HG03442 (cell line): Measurements from ENCODE around the gene HIVEP2.

Experiments used
- ATAC-seq: cut with Tn5 transposase; IDR thresholded peaks from one replicate; pipeline ENCODE4 v1.9.1; 2021; ENCODE audit warnings: mild to moderate bottlenecking, moderate library complexity; ENCODE audit not compliant: unreplicated experiment

The HIVEP2 gene

DNA sequence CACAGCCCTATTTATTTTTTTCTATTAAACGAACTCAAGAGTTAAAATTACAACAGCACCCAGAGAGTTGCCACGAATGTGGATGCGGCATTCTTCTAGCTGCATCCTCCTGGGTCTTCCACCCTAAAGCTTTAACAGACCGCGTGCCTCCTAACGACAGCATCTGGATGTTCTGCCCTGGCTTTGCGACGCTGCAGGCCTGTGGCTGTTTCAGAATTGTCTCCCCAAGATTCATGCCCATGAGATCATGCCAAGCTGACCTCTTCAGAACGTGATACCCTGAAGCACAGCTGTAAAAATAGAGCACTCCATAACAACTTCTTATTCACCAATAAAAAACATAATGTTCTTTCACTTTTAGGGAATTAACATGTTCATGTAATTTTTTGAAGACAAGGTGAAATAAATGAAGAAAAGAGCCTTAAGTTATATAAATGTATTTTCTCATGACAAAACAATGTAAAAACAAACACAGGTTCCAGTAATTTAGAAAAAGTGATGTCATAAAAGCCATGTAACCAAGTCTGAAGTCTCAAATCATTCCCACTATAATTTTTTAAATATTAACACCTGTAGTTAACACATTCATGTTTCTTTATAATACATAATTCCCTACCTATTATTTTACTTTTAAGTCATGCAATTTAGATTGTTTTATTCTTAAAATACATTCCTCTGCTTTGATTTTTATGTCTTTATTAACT, 26.5 kb downstream of the HIVEP2 start:
- ATAC-seq, result no peak

DNA sequence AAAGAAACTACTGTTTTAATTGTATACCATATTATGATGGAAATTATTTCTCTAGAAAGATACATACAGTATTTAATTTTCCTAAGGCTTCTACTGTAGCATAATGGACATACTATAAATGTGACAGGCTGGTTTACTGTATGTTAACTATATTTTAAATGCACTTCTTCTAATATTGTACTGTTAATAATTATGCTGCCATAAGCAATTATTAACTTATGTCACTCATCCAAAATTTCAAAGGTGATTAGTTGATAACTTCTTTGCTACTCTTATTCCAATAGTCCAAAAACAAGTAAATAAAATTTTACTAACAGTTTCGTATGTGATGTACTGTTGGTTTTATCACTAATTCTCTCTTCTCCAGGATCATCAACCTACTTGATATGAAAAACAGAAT, 28.1 kb downstream of the HIVEP2 start:
- no peak for ATAC-seq

DNA sequence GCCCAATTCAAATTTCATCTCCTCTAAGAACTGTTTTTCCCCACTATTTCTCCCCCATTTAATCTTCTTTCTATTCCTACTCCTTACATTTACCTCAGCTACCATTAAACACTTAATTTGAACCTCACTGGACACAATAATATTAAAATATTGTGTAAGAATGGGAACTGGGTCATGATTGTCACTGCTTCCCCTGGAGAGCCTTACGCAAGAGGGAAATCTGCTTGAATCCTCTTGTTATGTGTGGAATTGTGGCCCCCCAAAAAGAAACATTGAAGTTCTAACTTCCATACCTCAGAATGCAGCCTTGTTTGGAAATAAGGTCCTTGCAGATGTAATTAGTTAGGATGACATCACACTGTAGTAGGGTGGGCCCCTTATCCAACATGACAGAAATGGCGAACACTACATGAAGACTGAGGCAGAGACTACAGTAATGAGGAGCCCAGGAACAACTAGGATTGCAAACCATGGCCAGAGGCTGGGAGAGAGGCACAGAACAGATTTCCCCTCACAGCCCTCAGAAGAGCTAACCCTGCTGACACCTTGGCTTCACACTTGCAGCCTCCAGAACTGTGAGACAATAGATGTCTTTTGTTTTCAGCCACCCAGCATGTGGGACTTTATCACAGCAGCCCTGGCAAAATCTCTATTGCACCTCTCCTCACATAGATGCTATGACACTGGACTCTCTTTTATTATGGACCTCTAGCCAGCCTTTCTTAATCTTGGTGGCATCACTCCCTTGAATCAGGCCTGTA, 29.9 kb downstream of the HIVEP2 start:
- ATAC-seq, result no peak

DNA sequence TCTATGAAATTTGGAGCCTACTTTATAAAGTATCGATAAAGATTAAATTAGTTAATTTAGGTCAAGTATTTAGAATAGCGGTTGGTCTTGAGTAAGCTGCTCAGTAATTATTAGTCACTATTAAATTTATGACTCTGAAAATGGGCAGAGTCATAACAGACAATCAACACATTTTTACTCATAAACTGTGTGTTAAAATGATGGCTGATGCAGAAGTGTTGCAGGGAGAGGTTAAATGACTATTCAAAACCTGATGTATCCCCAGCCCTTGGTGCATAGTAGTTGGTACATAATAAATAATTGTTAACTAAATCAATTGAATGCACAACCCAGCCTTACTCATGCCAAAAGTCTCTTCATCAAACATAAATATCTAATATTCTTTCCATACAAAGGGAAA, 30.6 kb downstream of the HIVEP2 start:
- no peak for ATAC-seq

DNA sequence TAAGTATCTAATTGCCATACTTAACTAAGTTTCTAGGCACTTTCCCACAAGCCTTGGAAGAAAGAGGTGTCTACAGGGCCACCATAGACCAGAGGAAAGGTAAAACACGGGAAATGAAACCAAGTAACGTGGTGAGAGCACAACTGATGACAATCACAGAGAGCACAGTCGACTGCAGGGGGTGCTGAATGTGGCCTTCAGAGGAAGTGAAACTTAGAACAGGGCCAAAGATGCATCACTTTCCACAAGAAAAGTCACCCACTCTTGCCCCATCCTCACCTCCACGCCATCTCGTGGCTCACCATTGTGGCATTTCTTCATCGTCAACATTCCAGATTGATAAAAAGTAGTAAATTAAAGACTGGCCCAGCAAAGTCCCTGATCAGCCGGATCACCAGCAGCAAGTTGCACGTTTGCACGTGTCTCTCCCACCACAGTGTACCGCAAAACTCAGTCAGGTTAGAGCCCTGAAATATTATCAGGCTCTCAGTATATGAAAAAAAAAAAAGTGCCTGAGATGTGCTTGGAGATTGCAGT, 31.4 kb downstream of the HIVEP2 start:
- peak; percentile 86 for ATAC-seq

DNA sequence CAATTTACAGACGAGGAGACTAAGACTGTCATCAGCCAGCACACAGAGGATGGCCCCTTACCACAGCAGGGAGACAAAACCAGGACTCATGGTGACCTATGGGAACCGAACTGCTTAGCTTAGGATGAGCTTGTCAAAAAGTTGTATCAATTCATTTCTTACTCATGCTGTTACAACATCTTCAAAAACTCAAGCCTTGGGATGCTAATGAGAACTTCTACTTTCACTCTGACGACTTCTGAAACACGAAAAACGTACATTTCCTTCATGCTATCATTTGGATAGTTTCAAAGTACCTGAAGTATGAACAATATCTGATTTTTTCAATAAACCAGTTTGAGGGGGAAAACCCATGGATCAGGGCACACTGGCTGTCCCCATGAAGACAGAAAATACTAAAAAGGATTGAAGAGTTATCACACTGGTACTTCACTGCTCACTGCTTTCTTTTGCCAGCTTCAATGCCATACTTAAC, 31.9 kb downstream of the HIVEP2 start:
- peak; percentile 52 for ATAC-seq

DNA sequence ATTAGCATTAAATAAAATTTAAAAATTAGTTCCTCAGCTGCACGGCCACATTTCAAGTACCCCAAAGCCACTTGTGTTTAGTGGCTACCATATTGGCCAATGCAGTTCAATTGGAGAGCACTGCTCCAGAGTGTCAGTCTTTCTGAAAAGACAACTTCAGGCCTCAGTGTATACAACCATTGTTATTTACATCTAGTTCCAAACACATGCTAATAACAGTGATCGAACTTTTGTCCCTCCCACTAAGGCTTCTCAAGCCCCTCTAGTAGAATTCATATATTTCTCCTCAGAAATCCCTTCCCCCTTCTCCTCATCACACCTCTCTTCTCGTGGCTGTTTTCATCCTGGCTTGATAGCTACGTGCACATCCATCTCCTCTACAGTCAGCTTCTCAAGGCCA, 32.9 kb downstream of the HIVEP2 start:
- no peak for ATAC-seq

DNA sequence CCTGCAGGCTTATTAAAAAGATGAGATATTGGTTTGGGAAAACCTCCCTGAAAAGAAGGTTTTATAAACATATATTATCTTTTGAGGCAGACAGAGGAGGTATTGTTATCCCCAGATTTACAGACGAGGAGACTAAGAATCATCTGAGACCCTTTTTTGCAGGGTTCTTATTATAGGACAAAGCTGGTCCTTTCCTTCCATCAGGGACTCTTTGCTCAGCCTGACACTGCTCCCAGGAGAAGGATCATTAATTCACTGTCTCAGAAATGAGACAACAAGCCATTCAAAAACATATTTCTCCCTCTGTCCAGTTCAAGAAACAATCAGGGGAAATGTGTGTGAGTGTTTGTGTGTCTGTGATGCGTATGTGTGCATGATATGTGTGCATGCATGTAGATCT, 33.5 kb downstream of the HIVEP2 start:
- no peak for ATAC-seq

DNA sequence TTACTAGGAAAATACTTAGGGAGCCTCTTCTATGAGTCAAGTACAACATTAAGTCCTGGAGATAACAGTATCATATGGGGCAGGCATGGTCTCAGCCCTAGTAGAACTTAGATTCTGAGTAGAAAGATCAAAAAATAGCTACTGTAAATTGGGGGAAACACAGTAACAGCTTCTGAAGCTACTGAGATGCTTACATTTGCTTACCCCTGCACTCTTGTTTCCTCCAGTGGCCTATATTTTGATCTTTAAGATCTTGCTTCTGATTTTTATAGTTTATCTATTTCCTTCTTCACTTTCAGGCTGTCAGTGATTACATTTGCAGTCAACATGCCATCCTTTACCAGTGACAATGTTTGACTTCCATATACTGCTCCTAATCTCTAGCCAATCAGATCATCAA, 35.3 kb downstream of the HIVEP2 start:
- ATAC-seq, result no peak

DNA sequence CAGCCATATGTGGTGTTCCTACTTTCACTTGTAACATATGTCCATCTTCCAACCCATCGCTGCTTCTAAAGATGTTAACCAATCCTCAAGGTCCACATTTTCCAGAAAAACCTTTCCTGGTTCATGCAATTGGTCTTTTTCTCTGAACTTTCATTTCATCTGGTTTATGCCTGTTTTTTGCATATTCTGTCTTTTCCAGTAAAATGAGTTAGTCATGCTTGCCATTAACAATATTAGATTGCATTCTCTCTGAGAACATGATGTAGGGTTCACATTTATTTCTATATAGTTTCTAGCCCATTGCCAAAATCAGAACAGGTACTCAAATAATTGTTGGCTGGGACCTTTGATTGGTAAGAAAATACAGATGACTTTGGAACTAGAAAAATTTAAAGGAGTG, 36.7 kb downstream of the HIVEP2 start:
- ATAC-seq, result no peak

DNA sequence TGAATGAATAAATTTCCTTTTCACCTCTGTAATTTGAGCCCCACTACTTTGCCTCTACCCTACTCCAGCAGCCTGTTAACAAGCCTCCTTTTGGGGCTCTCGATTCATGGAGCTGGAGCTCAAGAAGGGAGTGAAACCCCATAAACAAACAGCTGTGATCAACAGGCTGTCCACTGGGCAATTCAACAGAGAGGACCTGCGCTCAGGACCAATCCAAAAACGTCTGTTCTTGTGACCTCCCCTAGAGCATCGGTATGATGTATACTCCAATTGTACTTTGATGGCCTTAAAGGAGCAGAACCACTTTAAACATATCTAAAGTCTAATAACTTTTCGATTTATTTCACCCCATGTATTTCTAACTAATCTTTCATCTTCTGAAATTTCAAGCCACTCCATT, 37.4 kb downstream of the HIVEP2 start:
- peak; percentile 5 for ATAC-seq

DNA sequence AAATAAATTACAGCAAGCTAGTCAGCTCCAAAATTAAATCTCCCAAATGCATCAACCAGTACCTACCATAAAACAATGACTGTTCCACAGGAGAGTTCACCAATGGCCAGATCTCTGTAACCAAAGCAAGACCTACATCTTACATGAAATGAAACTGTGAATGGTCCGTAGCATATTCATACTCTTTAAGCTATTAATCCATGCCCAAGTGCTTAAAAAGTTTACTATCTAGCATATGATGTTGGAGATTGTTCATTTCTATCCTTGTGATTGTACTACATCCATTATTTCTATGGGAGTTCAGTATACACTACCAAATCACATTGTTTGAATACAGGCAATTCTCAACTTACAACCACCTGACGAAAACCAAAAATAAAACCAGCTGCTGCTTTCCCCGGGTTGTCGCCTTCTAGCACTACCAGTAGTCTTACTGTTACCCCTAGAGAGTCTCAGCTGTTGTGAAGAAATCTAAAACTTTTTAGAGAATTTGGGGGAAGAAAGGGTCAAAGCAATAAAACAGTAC, 38.0 kb downstream of the HIVEP2 start:
- peak; percentile 48 for ATAC-seq

DNA sequence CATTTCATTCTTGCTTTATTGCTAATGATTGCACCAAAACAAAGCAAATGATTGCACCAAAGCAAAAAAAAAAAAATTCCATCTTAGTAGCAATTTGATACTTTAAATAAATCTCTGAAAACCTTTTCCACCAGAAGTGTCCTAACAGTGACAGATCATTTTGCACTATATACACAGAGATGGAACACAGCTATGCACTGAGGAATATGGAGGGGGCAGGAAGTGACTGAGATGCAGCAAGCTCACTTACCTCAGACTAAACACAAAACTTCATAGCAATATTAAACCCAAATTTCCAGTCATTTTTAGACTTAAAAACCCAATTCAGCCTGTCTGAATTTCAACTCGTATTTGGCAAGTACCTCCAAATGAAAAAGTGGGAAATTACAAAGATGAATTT, 41.2 kb downstream of the HIVEP2 start:
- ATAC-seq, result no peak

DNA sequence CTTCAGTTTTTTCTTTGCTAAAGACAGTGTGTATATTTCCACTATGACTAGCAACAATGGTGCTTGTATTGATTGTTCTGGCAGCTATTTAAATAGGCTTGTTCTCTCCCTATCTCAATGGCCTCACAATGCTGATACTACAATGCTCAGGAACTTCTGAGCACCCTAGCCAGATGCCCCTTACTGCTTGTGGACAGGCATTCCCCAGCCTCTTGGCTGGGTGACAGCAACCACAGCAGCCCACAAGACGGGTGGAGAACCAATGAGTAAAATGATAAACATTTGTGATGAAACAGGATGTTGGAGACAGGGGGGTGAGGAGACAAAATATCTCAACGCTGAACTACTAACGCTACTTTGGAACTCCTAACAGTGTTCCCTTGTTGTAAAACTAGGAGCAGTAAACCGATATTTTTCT, 42.3 kb downstream of the HIVEP2 start:
- peak; percentile 78 for ATAC-seq

DNA sequence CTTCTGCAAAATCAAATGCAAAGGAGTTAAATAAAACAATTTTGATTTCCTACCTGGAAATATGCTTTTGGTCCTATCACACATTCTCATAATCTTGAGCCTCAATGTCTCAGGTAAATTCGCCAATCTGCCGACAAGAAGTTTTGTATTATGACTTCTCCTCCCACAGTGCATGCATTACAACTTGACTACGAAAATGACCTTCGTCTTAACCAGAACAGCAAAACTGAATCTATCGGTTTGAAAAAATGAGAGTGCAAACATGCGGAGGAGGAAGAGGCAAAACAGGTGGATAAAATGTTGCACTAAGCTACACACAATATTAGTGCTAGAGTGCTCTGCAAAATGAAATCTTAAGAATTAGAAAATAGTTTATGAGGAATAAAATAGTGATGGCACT, 43.4 kb downstream of the HIVEP2 start:
- no peak for ATAC-seq

DNA sequence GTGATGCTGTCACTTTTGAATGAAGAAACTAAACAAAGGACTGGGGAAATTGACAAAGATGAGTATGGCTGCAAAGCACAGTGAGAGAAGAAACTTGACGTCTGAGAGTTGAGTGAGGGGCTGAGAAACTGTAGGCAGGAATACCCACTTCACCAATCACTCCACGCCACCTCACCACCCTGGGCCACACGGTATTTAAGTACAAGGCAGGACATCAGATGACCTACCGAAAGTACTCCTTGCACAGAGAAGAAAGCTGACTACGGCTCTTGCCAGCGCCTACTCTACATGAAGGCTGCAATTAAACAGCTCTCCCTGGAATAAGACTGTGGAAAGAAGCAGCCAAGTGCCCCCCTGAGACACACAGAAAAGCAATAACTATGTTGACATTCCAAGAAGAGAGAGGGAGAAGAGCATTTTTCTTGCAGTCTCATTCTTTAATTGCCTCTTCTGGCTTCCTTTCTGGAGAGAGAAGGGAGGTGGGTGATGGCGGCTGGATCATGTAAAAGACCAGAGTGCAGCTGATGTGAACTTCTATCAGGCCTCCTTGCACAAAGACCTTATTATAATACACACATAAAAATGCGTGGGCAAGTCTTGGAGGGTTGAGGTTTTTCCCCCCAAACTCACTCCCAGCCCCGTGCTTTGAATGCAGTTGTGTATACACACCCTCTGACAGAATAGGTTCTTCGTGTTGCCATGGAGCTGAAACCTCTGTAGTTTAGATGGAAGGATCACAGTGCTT, 44.6 kb downstream of the HIVEP2 start:
- ATAC-seq, result no peak

DNA sequence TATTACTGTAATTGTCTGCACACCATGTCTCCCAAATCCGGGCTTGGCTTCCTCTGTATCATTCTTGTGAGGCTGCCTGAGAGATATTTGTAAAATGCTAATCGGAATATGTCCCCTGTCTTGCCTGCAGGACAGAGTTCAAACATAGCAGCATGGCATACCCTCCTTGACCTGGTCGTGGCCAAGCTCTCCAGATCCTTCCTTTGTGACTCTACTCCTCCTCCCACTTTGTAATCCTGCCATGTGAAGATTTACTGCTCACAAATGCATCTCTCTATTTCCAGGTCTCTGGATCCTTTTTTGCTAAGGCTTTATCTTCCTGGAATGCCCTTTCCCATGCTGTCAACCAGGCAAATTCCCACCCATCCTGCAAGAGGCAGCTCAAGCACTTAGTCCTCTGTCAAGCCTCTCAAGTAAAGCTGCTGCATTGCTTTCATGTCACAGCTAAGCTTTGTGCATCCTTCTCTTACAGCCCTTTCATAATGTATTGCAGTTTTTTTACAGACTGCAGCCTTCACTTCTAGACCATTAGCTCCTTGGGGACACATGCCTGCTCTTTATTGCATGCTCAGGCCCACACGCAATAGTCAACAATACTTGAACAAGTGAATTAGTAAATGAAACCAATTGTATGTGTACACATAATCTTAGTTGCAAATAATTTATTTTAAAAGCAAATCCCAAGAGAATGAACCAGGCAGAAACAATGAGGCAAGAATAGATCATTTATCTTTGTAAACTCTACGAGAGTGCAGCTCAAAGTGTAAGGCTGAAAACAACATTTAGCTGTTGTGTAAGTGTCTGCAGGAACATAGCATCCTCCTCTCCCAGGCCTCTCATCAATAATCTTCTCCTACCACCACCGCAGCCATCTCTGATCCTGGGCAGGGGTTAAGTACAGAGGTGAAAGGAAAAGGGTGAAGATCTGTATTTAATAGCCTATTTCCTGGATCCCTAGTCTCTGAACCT, 45.8 kb downstream of the HIVEP2 start:
- ATAC-seq, result no peak

DNA sequence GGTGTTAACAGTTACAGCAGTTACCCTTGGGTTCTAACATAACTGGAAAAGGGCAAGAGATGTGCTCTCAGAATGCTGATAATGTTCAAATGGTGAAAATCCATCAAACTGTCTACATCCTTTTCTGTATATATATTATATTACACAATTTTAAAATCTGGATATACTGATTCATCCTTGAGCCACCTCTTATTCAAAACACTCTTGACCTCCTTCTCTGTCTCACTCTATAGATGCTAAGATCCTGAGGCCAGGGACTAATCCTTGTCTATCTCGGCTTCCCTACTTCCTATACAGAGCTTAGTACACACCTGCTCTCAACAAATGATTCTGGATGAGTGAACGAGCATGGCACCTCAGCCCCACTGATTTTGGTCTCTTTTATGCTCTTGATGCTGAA, 47.3 kb downstream of the HIVEP2 start:
- ATAC-seq, result no peak

DNA sequence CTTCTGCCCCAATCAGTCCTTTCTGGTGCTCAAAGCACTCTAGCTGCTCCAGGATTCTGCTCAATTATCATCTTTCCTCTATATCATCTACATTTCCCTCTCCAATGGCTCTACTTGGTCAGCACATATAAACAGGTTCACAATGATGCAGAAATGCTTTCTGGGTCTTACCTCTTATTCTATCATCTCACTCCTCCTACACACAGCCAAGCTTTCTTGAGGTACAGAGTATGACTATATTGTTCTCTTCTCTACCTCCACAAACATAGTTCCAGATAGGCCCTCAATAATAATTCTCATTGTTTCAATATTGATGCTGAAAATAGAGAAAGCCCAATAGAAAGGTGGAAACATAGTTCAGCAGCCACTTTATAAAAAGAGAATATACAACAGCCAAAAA, 48.2 kb downstream of the HIVEP2 start:
- no peak for ATAC-seq

DNA sequence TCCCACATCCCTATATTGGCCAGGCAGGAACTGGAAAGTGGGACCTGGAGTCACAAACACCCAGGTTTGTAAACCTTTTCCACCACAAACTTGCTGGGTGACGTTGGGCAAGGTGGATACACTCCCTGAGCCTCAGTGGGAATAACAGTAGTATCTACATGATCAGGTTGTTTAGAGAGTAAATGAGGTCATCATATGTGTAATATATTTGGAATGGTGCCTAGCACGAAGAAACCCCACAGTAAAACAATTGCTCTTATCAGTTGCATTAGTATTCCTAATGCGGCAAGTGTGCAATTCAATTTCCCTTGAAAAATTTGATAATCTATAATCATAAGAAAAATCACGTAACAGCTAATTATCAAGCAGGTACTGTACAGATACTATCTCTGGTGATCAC, 51.9 kb downstream of the HIVEP2 start:
- ATAC-seq, result no peak
